Esophagus squamous epithelium (tissue), 4 donors: ENCODE measurements around the gene MTTP.

Experiments used
- POLR2A ChIP-seq, 4 donors: fragments of 450-650 bp; IDR thresholded peaks; one replicate each; pipeline ENCODE4 v1.6.1; 2017; ENCODE audit warnings: antibody characterized with exemption in 4 of 4, mild to moderate bottlenecking in 4 of 4, moderate library complexity in 3 of 4
- TF ChIP-seq, protein P1 (sequence below), 6 experiments: fragments of 450-650 bp in 4 of 6; fragments of 200-600 bp in 2 of 6; sonication (generic) in 2 of 6; IDR thresholded peaks; one replicate each; pipeline ENCODE4 v1.5.1; 2016 to 2019; ENCODE audit warnings: antibody characterized with exemption in 6 of 6, mild to moderate bottlenecking in 4 of 6, moderate library complexity in 4 of 6

GRCh38 chr4:99578714-99579113, 4.1 kb downstream of the MTTP start:
- TF ChIP-seq, protein P1, sequence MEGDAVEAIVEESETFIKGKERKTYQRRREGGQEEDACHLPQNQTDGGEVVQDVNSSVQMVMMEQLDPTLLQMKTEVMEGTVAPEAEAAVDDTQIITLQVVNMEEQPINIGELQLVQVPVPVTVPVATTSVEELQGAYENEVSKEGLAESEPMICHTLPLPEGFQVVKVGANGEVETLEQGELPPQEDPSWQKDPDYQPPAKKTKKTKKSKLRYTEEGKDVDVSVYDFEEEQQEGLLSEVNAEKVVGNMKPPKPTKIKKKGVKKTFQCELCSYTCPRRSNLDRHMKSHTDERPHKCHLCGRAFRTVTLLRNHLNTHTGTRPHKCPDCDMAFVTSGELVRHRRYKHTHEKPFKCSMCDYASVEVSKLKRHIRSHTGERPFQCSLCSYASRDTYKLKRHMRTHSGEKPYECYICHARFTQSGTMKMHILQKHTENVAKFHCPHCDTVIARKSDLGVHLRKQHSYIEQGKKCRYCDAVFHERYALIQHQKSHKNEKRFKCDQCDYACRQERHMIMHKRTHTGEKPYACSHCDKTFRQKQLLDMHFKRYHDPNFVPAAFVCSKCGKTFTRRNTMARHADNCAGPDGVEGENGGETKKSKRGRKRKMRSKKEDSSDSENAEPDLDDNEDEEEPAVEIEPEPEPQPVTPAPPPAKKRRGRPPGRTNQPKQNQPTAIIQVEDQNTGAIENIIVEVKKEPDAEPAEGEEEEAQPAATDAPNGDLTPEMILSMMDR (IDR thresholded peaks at IDR 0.05) = no peak
- no peak for TF ChIP-seq POLR2A (IDR thresholded peaks at IDR 0.05)
